Testis (tissue), 3 donors: ENCODE measurements around the gene PXDN. TPM values are rescaled to one million over a fixed set of nuclear protein-coding genes. Genes with fewer than 3 reads are reported as not detected.

ENCODE experiments used
- DNase-seq: peaks from one replicate; pipeline ENCODE4 v3.0.0-alpha.2; 2019
- H3K27ac ChIP-seq, 2 donors: fragments of 200-600 bp; sonication (generic); one replicate each; pipeline ENCODE4 v1.5.1; 2019
- H3K27me3 ChIP-seq: fragments of 200-600 bp; sonication (generic); one replicate; pipeline ENCODE4 v1.5.1; 2019
- H3K36me3 ChIP-seq: fragments of 200-600 bp; sonication (generic); one replicate; pipeline ENCODE4 v1.5.1; 2017; ENCODE audit warnings: low read depth; ENCODE audit errors: missing control alignments
- H3K4me1 ChIP-seq: fragments of 200-600 bp; sonication (generic); one replicate; pipeline ENCODE4 v1.5.1; 2019
- H3K4me3 ChIP-seq, 2 donors: fragments of 200-600 bp; sonication (generic); one replicate each; pipeline ENCODE4 v1.5.1; 2017 to 2019
- H3K9me3 ChIP-seq: fragments of 200-600 bp; sonication (generic); one replicate; pipeline ENCODE4 v1.5.1; 2017
- CTCF ChIP-seq, 3 experiments: fragments of 450-650 bp in 2 of 3; fragments of 200-600 bp in 1 of 3; sonication (generic) in 1 of 3; IDR thresholded peaks; one replicate each; pipeline ENCODE4 v1.5.1; 2016 to 2019; ENCODE audit warnings: antibody characterized with exemption in 3 of 3, mild to moderate bottlenecking in 2 of 3, moderate library complexity in 1 of 3
- POLR2A ChIP-seq: fragments of 450-650 bp; IDR thresholded peaks from one replicate; pipeline ENCODE4 v1.6.1; 2017; ENCODE audit warnings: antibody characterized with exemption, mild to moderate bottlenecking, moderate library complexity
- WGBS, 2 donors: methylation state at CpG; one replicate each; pipeline ENCODE4 v1.1.5; 2018; 5-methylcytosine and 5-hydroxymethylcytosine counted together
- intact Hi-C: fragments of 100-400 bp; cut with DNase I; formaldehyde crosslinking; loops from one replicate; pipeline ENCODE4 v1.15.1; 2023; ENCODE audit warnings: low total_unique reads
- polyA plus RNA-seq: library from polyadenylated mRNA; stranded (reverse); fragments of 350-450 nt; fragmentation: Illumina TruSeq; extraction: RNeasy Lipid Tissue Mini Kit (QIAGEN cat#74804); gene quantifications from one replicate; pipeline ENCODE4 v1.2.3, GENCODE V29; 2014; ENCODE audit warnings: low read depth, low replicate concordance; ENCODE audit not compliant: insufficient read depth
- total RNA-seq, 2 donors: library from RNA; depleted of rRNA; stranded (reverse); fragments of >200 nt; gene quantifications; one replicate each; pipeline ENCODE4 v1.2.3, GENCODE V29; 2016

Gene PXDN
- total and polyA plus RNA-seq, 3 donors from 2014 or later = 26.7 to 41.8 (median 33.8) TPM

DNA sequence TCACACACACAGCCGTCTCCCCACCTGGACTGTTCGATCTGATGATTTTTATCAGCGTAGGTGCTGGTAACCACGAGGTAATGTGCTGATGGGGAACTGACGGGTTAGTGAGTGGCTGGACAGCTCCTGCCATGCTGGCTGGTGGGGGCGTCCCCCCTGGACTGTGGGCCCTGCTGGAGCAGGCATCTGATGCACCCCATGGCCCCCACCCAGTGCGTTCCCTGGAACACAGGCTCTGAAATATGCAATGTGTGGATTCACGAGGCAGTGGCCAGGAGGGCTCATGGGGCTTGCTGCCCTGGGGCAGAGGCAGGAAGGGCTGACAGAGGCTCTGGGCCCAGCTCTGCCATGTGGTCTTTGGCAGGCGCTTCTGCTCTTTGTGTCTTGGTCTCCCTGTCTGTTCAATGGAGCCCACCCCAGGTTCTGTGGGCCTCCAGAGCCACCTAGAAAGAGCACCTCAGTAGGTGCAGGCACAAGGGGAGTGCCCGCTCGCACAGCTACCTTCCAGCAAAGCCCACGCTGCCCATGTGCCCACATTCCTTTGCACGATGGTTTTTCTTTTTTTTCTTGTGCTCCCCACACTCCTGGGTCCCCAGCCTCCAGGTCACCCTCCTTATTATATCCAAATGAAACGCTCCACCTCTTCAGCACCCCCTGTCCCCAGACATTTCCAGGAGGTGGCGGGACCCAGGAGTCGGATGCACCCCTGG is 10.3 kb upstream of the PXDN start:
- no peaks in the 10 kb centered on the region for H3K9me3 ChIP-seq
- H3K4me1 ChIP-seq = no peaks in the 10 kb centered on the region
- intact Hi-C loops = loop anchor here (5.0 kb wide), 1 partner anchor 162 kb away; no protein-coding TSS in a partner anchor
- no peaks in the 10 kb centered on the region for H3K27me3 ChIP-seq
- no peaks in the 10 kb centered on the region for H3K36me3 ChIP-seq
- 95 to 99% methylated on average over 15 of the region's 16 CpGs for WGBS, 2 donors
- TF ChIP-seq CTCF (IDR thresholded peaks at IDR 0.05) (no peak), POLR2A (no peak)
- H3K4me3 ChIP-seq = no peak overlapping the region
- DNase-seq = no peak
- no peak overlapping the region for H3K27ac ChIP-seq

- intact Hi-C loops = loop anchor here (5.0 kb wide), 1 partner anchor 162 kb away; no protein-coding TSS in a partner anchor
- WGBS, 2 donors = 92% methylated on average over 12 of the region's 12 CpGs
- H3K4me3 ChIP-seq = no peak overlapping the region
- no peak overlapping the region for H3K27ac ChIP-seq
- no peaks in the 10 kb centered on the region for H3K9me3 ChIP-seq
- DNase-seq = peak; percentile 10
- H3K27me3 ChIP-seq = no peaks in the 10 kb centered on the region
- no peaks in the 10 kb centered on the region for H3K4me1 ChIP-seq
- H3K36me3 ChIP-seq = no peaks in the 10 kb centered on the region
- TF ChIP-seq POLR2A = no peak
- TF ChIP-seq CTCF (IDR thresholded peaks at IDR 0.05) = no peak
Observed at GRCh38 chr2:1754046-1754445, 9.7 kb upstream of the PXDN start.

DNA sequence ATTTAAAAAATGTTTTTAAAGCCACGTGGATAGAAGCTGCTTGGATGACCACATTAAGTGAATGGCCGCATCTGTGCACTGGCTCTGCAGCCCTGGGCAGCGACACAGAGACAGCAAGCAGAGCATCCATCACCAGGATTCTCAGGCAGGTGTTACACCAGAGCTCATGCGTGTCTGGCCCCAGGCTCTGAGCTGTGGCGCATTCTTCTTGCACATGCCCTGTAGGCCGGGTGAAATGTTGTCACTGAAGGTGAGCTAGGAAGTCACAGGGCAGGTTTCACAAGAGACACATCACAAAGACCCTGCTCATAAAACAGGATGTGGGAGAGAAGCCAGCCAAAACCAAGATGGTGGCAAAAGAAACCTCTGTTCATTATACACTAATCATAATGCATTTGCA is 8.4 kb upstream of the PXDN start:
- TF ChIP-seq CTCF (IDR thresholded peaks at IDR 0.05) = no peak
- TF ChIP-seq POLR2A = no peak
- 91 to 96% methylated on average over 6 of the region's 6 CpGs for WGBS, 2 donors
- no peak overlapping the region for H3K27ac ChIP-seq
- DNase-seq = peak; percentile 8
- H3K4me1 ChIP-seq = no peaks in the 10 kb centered on the region
- H3K36me3 ChIP-seq = no peaks in the 10 kb centered on the region
- no peaks in the 10 kb centered on the region for H3K27me3 ChIP-seq
- H3K4me3 ChIP-seq = no peak overlapping the region
- no peaks in the 10 kb centered on the region for H3K9me3 ChIP-seq
- intact Hi-C loops = loop anchor here (5.0 kb wide), 1 partner anchor 160 kb away; no protein-coding TSS in a partner anchor

DNA sequence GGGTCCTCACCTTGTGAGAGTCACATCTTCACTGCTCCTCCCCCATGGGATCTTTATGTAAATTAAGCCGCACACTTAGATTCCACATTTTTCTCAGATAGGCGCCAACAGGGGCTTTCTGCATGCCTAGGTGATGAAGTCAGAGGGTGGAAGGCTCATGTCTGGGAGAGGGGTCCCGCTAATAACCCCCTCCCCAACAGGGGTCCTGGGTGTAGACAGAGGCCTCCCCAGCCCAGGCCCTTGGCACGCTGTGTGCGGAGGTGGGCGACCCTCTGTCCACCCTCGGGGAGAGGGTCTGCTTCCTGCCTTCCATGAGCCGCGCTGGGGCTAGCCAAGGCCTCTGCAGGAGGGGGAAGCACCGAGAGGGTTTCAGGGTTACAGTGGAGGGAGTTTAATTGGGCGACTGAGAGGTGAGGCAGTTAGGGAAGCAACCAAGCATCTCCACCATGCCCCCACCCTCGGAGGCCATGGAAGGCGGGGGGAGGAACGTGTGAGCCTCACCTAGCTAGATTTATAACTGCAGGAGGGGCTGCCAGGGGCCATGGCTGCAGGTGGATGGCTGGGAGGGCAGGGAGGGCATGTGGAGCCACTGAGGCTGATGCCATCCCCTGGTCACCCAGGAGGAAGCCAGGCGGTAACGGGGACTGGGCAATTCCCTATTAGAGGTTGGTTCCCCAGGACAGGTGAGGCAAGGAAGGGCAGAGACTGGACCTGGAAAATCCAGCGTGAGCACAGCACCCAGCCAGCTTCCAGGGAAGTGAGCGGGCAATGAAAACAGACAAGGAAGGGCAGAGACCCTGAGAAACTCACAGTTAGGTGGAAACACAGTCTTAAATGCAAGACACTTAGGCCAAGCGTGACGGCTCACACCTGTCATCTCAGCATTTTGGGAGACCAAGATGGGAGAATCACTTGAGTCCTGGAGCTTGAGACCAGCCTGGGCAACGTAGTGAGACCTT is 7.7 kb upstream of the PXDN start:
- DNase-seq = peak; percentile 8
- 78 to 83% methylated on average over 18 to 21 of the region's 21 CpGs for WGBS, 2 donors
- no peak overlapping the region for H3K27ac ChIP-seq
- H3K4me1 ChIP-seq = no peaks in the 10 kb centered on the region
- H3K36me3 ChIP-seq = no peaks in the 10 kb centered on the region
- intact Hi-C loops = loop anchor here (5.0 kb wide), 1 partner anchor 160 kb away; no protein-coding TSS in a partner anchor
- no peaks in the 10 kb centered on the region for H3K27me3 ChIP-seq
- no peak for TF ChIP-seq POLR2A
- TF ChIP-seq CTCF (IDR thresholded peaks at IDR 0.05) = no peak
- no peaks in the 10 kb centered on the region for H3K9me3 ChIP-seq
- H3K4me3 ChIP-seq = no peak overlapping the region
